OCI-LY7 (cell line): ENCODE data around the gene MEIOB. TPM values are rescaled to one million over a fixed set of nuclear protein-coding genes. Genes with fewer than 3 reads are reported as not detected.

Experiments used
- BruUV-seq: library from RNA; stranded (reverse); fragments of 400-500 nt; replicated peaks from 2 replicates; lab custom pipeline; 2021; lab: Mats Ljungman, UMichigan
- CTCF ChIA-PET: fragments of 300-600 bp; sonication (Branson Sonifier 250); formaldehyde crosslinking; loops from one replicate; lab custom pipeline; 2022; ENCODE audit warnings: antibody characterized with exemption; ENCODE audit not compliant: unreplicated experiment; lab: Charles Lee
- POLR2A ChIA-PET: fragments of 300-600 bp; sonication (Branson Sonifier 250); formaldehyde crosslinking; loops from one replicate; lab custom pipeline; 2022; ENCODE audit warnings: antibody characterized with exemption; lab: Charles Lee
- DNase-seq: peaks from one replicate; pipeline ENCODE4 v3.0.0-alpha.2; 2015; ENCODE audit warnings: low spot score
- H2AFZ ChIP-seq: fragments of 200-600 bp; sonication (generic), shearing (Covaris generic); 2 replicates; pipeline ENCODE4 v1.6.1; 2014; ENCODE audit warnings: mild to moderate bottlenecking, antibody characterized with exemption, low read length, moderate library complexity
- H3K27ac ChIP-seq: fragments of 200-600 bp; sonication (generic); 2 replicates; pipeline ENCODE4 v1.5.1; 2014; ENCODE audit warnings: mixed run types, low read depth, mild to moderate bottlenecking, moderate library complexity, low read length, inconsistent platforms; ENCODE audit not compliant: poor library complexity, severe bottlenecking
- H3K36me3 ChIP-seq: fragments of 200-600 bp; sonication (generic); 2 replicates; pipeline ENCODE4 v1.6.1; 2014; ENCODE audit warnings: mild to moderate bottlenecking, antibody characterized with exemption, low read length, moderate library complexity, mixed read lengths; ENCODE audit not compliant: insufficient read depth
- H3K4me1 ChIP-seq: fragments of 200-600 bp; sonication (generic); 2 replicates; pipeline ENCODE4 v1.5.1; 2014; ENCODE audit warnings: mild to moderate bottlenecking, low read length; ENCODE audit not compliant: insufficient read depth, poor library complexity, severe bottlenecking
- H3K4me2 ChIP-seq: fragments of 200-600 bp; sonication (generic); 2 replicates; pipeline ENCODE4 v1.6.1; 2014; ENCODE audit warnings: mild to moderate bottlenecking, low read length
- H3K4me3 ChIP-seq: fragments of 200-600 bp; sonication (generic); 2 replicates; pipeline ENCODE4 v1.5.1; 2014; ENCODE audit warnings: mild to moderate bottlenecking, low read depth, low read length; ENCODE audit not compliant: poor library complexity, severe bottlenecking
- H3K79me2 ChIP-seq: fragments of 200-600 bp; sonication (generic); 2 replicates; pipeline ENCODE4 v1.6.1; 2016; ENCODE audit warnings: low read depth, mild to moderate bottlenecking, low read length, moderate library complexity, mixed read lengths; ENCODE audit not compliant: insufficient read depth
- H3K9me2 ChIP-seq: fragments of 200-600 bp; sonication (generic); 2 replicates; pipeline ENCODE4 v1.6.1; 2016; ENCODE audit warnings: mild to moderate bottlenecking, low read length, mixed read lengths; ENCODE audit not compliant: insufficient read depth
- H3K9me3 ChIP-seq: fragments of 200-600 bp; sonication (generic); 2 replicates; pipeline ENCODE4 v1.6.1; 2014; ENCODE audit warnings: mild to moderate bottlenecking, mixed run types, low read length, mixed read lengths
- H4K20me1 ChIP-seq: fragments of 200-600 bp; sonication (generic); 2 replicates; pipeline ENCODE4 v1.6.1; 2014; ENCODE audit warnings: mild to moderate bottlenecking, antibody characterized with exemption, low read length, moderate library complexity, mixed read lengths; ENCODE audit not compliant: insufficient read depth
- CTCF ChIP-seq: fragments of 200-600 bp; sonication (generic); conservative IDR thresholded peaks from 2 replicates; pipeline ENCODE4 v1.5.1; 2014; ENCODE audit warnings: mild to moderate bottlenecking, antibody characterized with exemption, low read length, moderate library complexity, mixed read lengths
- EZH2phosphoT487 ChIP-seq: fragments of 200-600 bp; sonication (generic); IDR thresholded peaks from 2 replicates; pipeline ENCODE4 v1.6.1; 2018; ENCODE audit warnings: low read depth, borderline replicate concordance, mild to moderate bottlenecking, mixed run types, antibody characterized with exemption, low read length, moderate library complexity, mixed read lengths
- intact Hi-C: fragments of 100-400 bp; cut with micrococcal nuclease; formaldehyde crosslinking; loops from one replicate; pipeline ENCODE4 v1.10.0; 2022; ENCODE audit not compliant: unreplicated experiment
- total RNA-seq, 2 experiments: library from RNA; depleted of rRNA in 1 of 2; stranded (reverse); fragments of >200 nt in 1 of 2; shearing (Covaris generic) in 1 of 2; gene quantifications; 2 replicates each; pipeline ENCODE4 v1.2.3, GENCODE V29; 2014 to 2022

Gene MEIOB
- total RNA-seq, 2 experiments from 2014 or later: not detected

- intact Hi-C loops: no loop called here
- Histone ChIP-seq H3K9me2 (no peaks in the 10 kb centered on the region), H3K79me2 (no peaks in the 10 kb centered on the region), H2AFZ (no peak overlapping the region), H3K9me3 (no peaks in the 10 kb centered on the region), H3K4me1 (no peaks in the 10 kb centered on the region), H3K4me3 (no peak overlapping the region), H4K20me1 (no peaks in the 10 kb centered on the region), H3K36me3 (no peaks in the 10 kb centered on the region), H3K27ac (no peak overlapping the region), H3K4me2 (no peak overlapping the region)
- ChIA-PET POLR2A (no interaction called here), CTCF (no interaction called here)
- TF ChIP-seq CTCF (no peak), EZH2phosphoT487 (no peak)
- DNase-seq: no peak
- BruUV-seq: no TSS peak
Observed at GRCh38 chr16:1808691-1809090, 63.3 kb downstream of the MEIOB start.

DNA sequence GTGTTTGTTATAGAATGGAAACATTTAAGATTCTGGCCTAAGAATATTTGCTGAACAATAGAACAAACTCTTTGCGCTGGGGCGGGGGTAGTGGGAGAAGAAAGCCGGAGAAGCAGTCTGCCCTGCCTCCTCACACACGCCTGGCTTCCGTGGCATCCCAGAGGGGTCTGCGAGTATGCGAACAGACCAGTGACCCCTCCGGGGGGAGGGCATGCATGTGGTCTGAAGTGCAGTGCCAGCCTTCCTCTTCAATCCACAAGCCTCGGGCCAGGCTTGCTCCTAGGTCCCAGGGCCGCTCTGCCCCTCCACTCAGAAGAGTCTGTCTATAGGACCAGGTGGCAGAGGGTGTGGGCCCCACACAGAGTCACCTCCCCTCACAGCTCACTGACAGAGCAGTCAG is 64.3 kb downstream of the MEIOB start:
- no peaks in the 10 kb centered on the region for H3K9me3 ChIP-seq

More for the DNA sequence above, 64.3 kb downstream of the MEIOB start:
- no peaks in the 10 kb centered on the region for H4K20me1 ChIP-seq
- no peak for DNase-seq
- TF ChIP-seq EZH2phosphoT487 (no peak), CTCF (no peak)
- H3K4me2 ChIP-seq: no peak overlapping the region
- intact Hi-C loops: no loop called here
- no peak overlapping the region for H3K27ac ChIP-seq
- BruUV-seq: no TSS peak
- H3K9me2 ChIP-seq: no peaks in the 10 kb centered on the region
- no peaks in the 10 kb centered on the region for H3K79me2 ChIP-seq
- ChIA-PET CTCF (no interaction called here), POLR2A (no interaction called here)
- H2AFZ ChIP-seq: no peak overlapping the region
- H3K4me3 ChIP-seq: no peak overlapping the region
- H3K4me1 ChIP-seq: no peaks in the 10 kb centered on the region
- H3K36me3 ChIP-seq: no peaks in the 10 kb centered on the region
